Left lung (tissue), 10 donors: ENCODE data around the gene SLC4A8. TPM values are rescaled to one million over a fixed set of nuclear protein-coding genes. Genes with fewer than 3 reads are reported as not detected.
A peak's percentile ranks its signal among the peaks of the same experiment; 100 is the strongest.

Experiments
- ATAC-seq: fragments of 200-7000 bp; cut with Tn5 transposase; one replicate; pipeline ENCODE4 v1.9.1; 2020; ENCODE audit warnings: moderate library complexity
- DNase-seq, 4 donors: peaks; one replicate each; pipeline ENCODE4 v3.0.0-alpha.2; 2013 to 2020
- H3K27ac ChIP-seq, 2 donors: fragments of 200-600 bp; sonication (generic) in 1 of 2; one replicate each; pipeline versions ENCODE4 v1.5.0 to v1.8.0; 2020 to 2021
- H3K27me3 ChIP-seq, 2 donors: fragments of 200-600 bp; sonication (generic) in 1 of 2; one replicate each; pipeline versions ENCODE4 v1.5.0 to v1.8.0; 2020 to 2021
- H3K36me3 ChIP-seq, 2 donors: fragments of 200-600 bp; sonication (generic) in 1 of 2; one replicate each; pipeline versions ENCODE4 v1.5.0 to v1.8.0; 2020 to 2021
- H3K4me1 ChIP-seq, 2 donors: fragments of 200-600 bp; one replicate each; pipeline ENCODE4 v1.8.0; 2021
- H3K4me3 ChIP-seq, 2 donors: fragments of 200-600 bp; sonication (generic) in 1 of 2; one replicate each; pipeline versions ENCODE4 v1.5.0 to v1.8.0; 2020 to 2021; ENCODE audit warnings: mild to moderate bottlenecking in 1 of 2
- H3K9me3 ChIP-seq, 2 donors: fragments of 200-600 bp; sonication (generic) in 1 of 2; one replicate each; pipeline versions ENCODE4 v1.5.0 to v1.8.0; 2020 to 2021
- intact Hi-C, 2 donors: fragments of 100-400 bp; cut with DNase I; formaldehyde crosslinking; loops; one replicate each; pipeline versions ENCODE4 v1.11.2 to v1.14.2; 2022
- polyA plus RNA-seq, 6 donors: library from polyadenylated mRNA; unstranded; fragments of 120-200 nt; gene quantifications; one replicate each; pipeline ENCODE4 v1.2.1, GENCODE V29; 2013; ENCODE audit not compliant: insufficient read length in 6 of 6
- total RNA-seq, 2 donors: library from RNA; stranded (reverse); fragmentation: NEBNext Ultra II Directional; extraction: Animal tissue kit (Norgen Biotek cat#: 25700); gene quantifications; one replicate each; pipeline ENCODE4 v1.2.1, GENCODE V29; 2021
- TF ChIP-seq, protein P1 (sequence below), 2 donors: fragments of 200-600 bp; sonication (generic) in 1 of 2; IDR thresholded peaks; one replicate each; pipeline versions ENCODE4 v1.5.0 to v1.8.0; 2021; ENCODE audit warnings: antibody characterized with exemption in 2 of 2
- donor health status: DM: no; HTN: yes; CAD: no.
- donor health status: DM: no; HTN: no; CAD: no.

The SLC4A8 gene
- total and polyA plus RNA-seq, 8 donors: 1.3 to 3.9 (median 1.8) TPM

DNA sequence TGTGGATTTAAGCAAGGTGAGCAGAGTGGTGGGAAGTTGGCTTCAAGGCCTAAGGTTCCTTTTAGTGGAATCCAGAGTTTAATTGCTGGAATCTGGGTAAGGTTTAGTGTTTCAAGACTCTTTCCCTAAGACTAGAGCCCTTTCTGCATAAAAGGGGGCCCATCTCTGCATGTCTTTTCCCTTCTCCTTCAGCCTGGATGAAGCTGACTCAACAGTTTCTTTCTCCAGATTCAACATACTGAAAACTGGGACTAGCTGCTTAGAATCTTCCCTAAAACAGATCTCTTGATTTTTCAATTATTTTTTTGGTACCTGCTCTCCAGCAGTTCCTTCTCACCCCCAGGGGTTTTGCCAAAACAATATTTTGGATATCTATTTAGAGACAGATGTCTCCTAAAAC is 34.0 kb downstream of the SLC4A8 start:
- TF ChIP-seq, protein P1, sequence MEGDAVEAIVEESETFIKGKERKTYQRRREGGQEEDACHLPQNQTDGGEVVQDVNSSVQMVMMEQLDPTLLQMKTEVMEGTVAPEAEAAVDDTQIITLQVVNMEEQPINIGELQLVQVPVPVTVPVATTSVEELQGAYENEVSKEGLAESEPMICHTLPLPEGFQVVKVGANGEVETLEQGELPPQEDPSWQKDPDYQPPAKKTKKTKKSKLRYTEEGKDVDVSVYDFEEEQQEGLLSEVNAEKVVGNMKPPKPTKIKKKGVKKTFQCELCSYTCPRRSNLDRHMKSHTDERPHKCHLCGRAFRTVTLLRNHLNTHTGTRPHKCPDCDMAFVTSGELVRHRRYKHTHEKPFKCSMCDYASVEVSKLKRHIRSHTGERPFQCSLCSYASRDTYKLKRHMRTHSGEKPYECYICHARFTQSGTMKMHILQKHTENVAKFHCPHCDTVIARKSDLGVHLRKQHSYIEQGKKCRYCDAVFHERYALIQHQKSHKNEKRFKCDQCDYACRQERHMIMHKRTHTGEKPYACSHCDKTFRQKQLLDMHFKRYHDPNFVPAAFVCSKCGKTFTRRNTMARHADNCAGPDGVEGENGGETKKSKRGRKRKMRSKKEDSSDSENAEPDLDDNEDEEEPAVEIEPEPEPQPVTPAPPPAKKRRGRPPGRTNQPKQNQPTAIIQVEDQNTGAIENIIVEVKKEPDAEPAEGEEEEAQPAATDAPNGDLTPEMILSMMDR (IDR thresholded peaks at IDR 0.05): no peak
- DNase-seq: no peak
- no peaks in the 10 kb centered on the region for H3K4me1 ChIP-seq
- H3K27ac ChIP-seq: no peak overlapping the region
- no peak for ATAC-seq
- no peaks in the 10 kb centered on the region for H3K9me3 ChIP-seq
- H3K36me3 ChIP-seq: no peaks in the 10 kb centered on the region
- intact Hi-C loops: no loop called here
- no peak overlapping the region for H3K4me3 ChIP-seq
- H3K27me3 ChIP-seq: no peaks in the 10 kb centered on the region

DNA sequence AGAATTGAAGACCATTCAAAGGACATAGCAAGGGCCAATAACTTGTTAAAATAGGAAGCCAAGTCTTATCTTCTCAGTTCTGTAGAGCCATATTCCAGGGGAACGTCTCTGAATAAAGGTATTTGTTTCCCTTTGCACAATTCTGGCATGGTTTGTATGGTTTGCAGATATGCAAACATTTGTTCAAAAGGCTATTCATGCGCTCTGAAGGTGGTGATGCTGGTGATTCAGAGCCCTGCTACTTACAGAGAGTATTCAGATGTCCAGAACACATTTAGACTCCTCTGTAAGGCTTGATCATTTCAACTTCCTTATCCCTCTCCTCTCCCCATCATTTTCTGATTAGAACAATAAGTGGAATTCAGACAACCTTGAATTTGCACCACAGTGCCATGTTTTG is 35.9 kb downstream of the SLC4A8 start:
- Histone ChIP-seq H3K4me1 (no peaks in the 10 kb centered on the region), H3K36me3 (no peaks in the 10 kb centered on the region), H3K9me3 (no peaks in the 10 kb centered on the region), H3K27ac (no peak overlapping the region), H3K4me3 (no peak overlapping the region), H3K27me3 (no peaks in the 10 kb centered on the region)
- ATAC-seq (peak; percentile 68), DNase-seq (no peak)
- TF ChIP-seq, protein P1 (IDR thresholded peaks at IDR 0.05): no peak
- intact Hi-C loops: no loop called here

DNA sequence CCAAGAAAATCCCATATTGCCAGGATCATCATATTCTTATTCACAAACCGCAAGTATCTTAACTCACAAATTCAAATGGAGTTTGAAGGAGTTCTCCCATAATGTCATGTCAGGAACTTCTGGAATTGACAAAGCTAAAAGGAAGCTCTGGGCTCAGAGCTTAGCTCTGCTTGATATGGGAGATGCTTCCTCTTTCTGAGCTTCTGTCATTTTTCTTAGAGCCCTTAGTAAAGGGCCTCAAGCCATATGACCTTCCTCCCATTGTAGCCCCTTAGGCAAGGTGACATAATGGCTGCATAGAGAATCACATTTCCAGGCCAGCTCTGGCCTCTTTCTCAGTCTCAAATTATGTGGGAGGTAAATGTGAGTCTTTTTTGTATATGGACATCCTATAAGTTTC is 40.9 kb downstream of the SLC4A8 start:
- ATAC-seq (no peak), DNase-seq (no peak)
- no peaks in the 10 kb centered on the region for H3K9me3 ChIP-seq
- no peaks in the 10 kb centered on the region for H3K4me1 ChIP-seq
- H3K27me3 ChIP-seq: no peaks in the 10 kb centered on the region
- TF ChIP-seq, protein P1 (IDR thresholded peaks at IDR 0.05): no peak
- H3K27ac ChIP-seq: no peak overlapping the region
- intact Hi-C loops: no loop called here
- no peaks in the 10 kb centered on the region for H3K36me3 ChIP-seq
- no peak overlapping the region for H3K4me3 ChIP-seq

GRCh38 chr12:51470116-51470515 is 45.5 kb downstream of the SLC4A8 start:
- TF ChIP-seq, protein P1 (IDR thresholded peaks at IDR 0.05): no peak
- Histone ChIP-seq H3K4me3 (no peak overlapping the region), H3K27me3 (no peaks in the 10 kb centered on the region), H3K27ac (no peak overlapping the region), H3K4me1 (no peaks in the 10 kb centered on the region), H3K36me3 (no peaks in the 10 kb centered on the region), H3K9me3 (no peaks in the 10 kb centered on the region)
- intact Hi-C loops: no loop called here
- no peak for DNase-seq
- no peak for ATAC-seq

- Histone ChIP-seq H3K4me3 (no peak overlapping the region), H3K9me3 (no peaks in the 10 kb centered on the region), H3K27ac (no peak overlapping the region), H3K4me1 (no peaks in the 10 kb centered on the region), H3K36me3 (no peaks in the 10 kb centered on the region), H3K27me3 (no peaks in the 10 kb centered on the region)
- no peak for ATAC-seq
- TF ChIP-seq, protein P1 (IDR thresholded peaks at IDR 0.05): no peak
- DNase-seq: no peak
- intact Hi-C loops: no loop called here
Measured at GRCh38 chr12:51471111-51471864, 46.7 kb downstream of the SLC4A8 start.
